Measurements from ENCODE around the gene ZNF773.

DNA sequence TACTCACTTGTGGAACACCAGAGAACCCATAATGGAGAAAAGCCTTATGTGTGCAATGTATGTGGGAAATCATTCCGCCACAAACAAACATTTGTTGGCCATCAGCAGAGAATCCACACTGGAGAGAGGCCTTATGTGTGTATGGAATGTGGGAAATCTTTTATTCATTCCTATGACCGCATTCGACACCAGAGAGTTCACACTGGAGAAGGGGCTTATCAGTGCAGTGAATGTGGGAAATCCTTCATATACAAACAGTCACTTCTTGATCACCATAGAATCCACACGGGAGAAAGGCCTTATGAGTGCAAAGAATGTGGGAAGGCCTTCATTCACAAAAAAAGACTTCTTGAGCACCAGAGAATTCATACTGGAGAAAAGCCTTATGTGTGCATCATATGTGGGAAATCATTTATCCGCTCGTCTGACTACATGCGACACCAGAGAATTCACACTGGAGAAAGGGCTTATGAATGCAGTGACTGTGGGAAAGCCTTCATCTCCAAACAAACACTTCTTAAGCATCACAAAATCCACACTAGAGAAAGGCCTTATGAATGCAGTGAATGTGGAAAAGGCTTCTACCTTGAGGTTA, 38.3 kb downstream of the ZNF773 start:
- TF ChIP-seq, protein P1, sequence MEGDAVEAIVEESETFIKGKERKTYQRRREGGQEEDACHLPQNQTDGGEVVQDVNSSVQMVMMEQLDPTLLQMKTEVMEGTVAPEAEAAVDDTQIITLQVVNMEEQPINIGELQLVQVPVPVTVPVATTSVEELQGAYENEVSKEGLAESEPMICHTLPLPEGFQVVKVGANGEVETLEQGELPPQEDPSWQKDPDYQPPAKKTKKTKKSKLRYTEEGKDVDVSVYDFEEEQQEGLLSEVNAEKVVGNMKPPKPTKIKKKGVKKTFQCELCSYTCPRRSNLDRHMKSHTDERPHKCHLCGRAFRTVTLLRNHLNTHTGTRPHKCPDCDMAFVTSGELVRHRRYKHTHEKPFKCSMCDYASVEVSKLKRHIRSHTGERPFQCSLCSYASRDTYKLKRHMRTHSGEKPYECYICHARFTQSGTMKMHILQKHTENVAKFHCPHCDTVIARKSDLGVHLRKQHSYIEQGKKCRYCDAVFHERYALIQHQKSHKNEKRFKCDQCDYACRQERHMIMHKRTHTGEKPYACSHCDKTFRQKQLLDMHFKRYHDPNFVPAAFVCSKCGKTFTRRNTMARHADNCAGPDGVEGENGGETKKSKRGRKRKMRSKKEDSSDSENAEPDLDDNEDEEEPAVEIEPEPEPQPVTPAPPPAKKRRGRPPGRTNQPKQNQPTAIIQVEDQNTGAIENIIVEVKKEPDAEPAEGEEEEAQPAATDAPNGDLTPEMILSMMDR (IDR thresholded peaks at IDR 0.05) = no peak
- TF ChIP-seq POLR2A (IDR thresholded peaks at IDR 0.05) = no peak

All from thyroid gland (tissue), 4 donors.